HG03045 (cell line): Measurements from ENCODE around the gene CEACAM19.
"Not testable (repeated sequence)": the region's sequence is repeated elsewhere in the genome, so short reads cannot be mapped to it uniquely, and the experiment has no call there.

Source experiments
- ATAC-seq: cut with Tn5 transposase; IDR thresholded peaks from one replicate; pipeline ENCODE4 v1.9.1; 2021; ENCODE audit warnings: mild to moderate bottlenecking, moderate library complexity; ENCODE audit not compliant: unreplicated experiment

CEACAM19 gene

GRCh38 chr19:44671400-44671799 lies at the start of gene CEACAM19:
CEACAM19 (plus strand) TSS chr19:44671482; CDS start chr19:44671932, 450 bp downstream.
- no peak for ATAC-seq

GRCh38 chr19:44623080-44623479 lies 48.2 kb upstream of the CEACAM19 start:
- no peak for ATAC-seq

- ATAC-seq, result no peak
Measured at GRCh38 chr19:44623626-44624025, 47.7 kb upstream of the CEACAM19 start.

- ATAC-seq, result no peak
Measured at GRCh38 chr19:44624840-44625354, 46.4 kb upstream of the CEACAM19 start.

GRCh38 chr19:44625637-44626036 lies 45.6 kb upstream of the CEACAM19 start:
- ATAC-seq, result not testable (repeated sequence)

GRCh38 chr19:44626048-44626624 lies 45.1 kb upstream of the CEACAM19 start:
- no peak for ATAC-seq

GRCh38 chr19:44627631-44628030 lies 43.7 kb upstream of the CEACAM19 start:
- no peak for ATAC-seq

- ATAC-seq, result no peak
Measured at GRCh38 chr19:44628793-44629192, 42.5 kb upstream of the CEACAM19 start.

GRCh38 chr19:44631611-44632010 lies 39.7 kb upstream of the CEACAM19 start:
- not testable (repeated sequence) for ATAC-seq

GRCh38 chr19:44634058-44634457 lies 37.2 kb upstream of the CEACAM19 start:
- not testable (repeated sequence) for ATAC-seq

GRCh38 chr19:44634785-44635184 lies 36.5 kb upstream of the CEACAM19 start:
- no peak for ATAC-seq

GRCh38 chr19:44635581-44636438 lies 35.5 kb upstream of the CEACAM19 start:
- no peak for ATAC-seq

- no peak for ATAC-seq
Measured at GRCh38 chr19:44636439-44637389, 34.6 kb upstream of the CEACAM19 start.

GRCh38 chr19:44637390-44637764 lies 33.9 kb upstream of the CEACAM19 start:
- no peak for ATAC-seq

GRCh38 chr19:44640518-44640917 lies 30.8 kb upstream of the CEACAM19 start:
- no peak for ATAC-seq

GRCh38 chr19:44641501-44642265 lies 29.6 kb upstream of the CEACAM19 start:
- no peak for ATAC-seq

- no peak for ATAC-seq
Measured at GRCh38 chr19:44642377-44642776, 28.9 kb upstream of the CEACAM19 start.

GRCh38 chr19:44643605-44644401 lies 27.5 kb upstream of the CEACAM19 start, which contains the start of gene PVR:
PVR (plus strand) TSS chr19:44643910; CDS start chr19:44644097, 187 bp downstream.
- no peak for ATAC-seq

- ATAC-seq, result no peak
Measured at GRCh38 chr19:44644402-44645016, 26.8 kb upstream of the CEACAM19 start.
